Measurements from ENCODE around the gene NFAT5.
"Not testable (repeated sequence)": the region's sequence is repeated elsewhere in the genome, so short reads cannot be mapped to it uniquely, and the experiment has no call there.

NFAT5 gene

DNA sequence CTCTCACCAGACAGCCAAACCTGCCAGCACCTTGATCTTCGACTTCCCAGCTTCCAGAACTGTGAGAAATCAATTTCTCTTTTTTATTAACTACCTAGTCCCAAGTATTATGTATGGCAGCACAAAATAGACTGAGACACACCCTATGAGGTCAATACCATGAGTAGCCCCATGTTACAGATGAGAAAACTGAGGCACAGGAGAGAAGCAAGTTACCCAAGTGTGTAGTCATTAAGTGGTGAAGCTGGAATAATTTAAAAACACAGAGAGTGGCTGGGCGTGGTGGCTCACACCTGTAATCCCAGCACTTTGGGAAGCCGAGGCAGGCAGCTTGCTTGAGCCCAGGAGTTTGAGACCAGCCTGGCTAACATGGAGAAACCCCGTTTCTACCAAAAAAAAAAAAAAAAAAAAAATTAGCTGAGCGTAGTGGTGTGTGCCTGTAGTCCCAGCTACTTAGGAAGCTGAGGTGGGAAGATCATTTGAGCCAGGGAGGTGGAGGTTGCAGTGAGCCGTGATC is 155.7 kb downstream of the NFAT5 start:
- H3K4me3 ChIP-seq (ENCODE audit: low read length) = no peak overlapping the region
- DNase-seq (ENCODE audit: low read depth, low spot score) = no peak

DNA sequence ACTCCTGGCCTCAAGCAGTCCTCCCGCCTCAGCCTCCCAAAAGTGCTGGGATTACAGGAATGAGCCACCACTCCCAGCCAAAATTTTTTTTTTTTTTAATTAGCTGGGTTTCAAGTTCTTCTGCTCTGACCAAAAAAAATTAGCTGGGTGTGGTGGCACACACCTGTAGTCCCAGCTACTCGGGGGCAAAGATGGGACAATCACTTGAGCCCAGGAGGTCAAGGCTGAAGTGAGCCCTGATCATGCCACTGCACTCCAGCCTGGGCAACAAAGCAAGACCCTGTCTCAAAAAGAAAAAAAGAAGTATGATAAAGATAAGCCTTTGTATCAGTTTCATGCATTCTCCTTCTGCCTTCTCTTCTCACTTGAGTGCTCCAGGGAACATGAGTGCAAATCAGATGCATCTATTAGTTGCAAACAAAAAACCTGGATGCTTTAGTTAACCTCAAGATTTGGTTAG is 158.7 kb downstream of the NFAT5 start:
- no peak for DNase-seq (ENCODE audit: low read depth, low spot score)
- no peak overlapping the region for H3K4me3 ChIP-seq (ENCODE audit: low read length)

DNA sequence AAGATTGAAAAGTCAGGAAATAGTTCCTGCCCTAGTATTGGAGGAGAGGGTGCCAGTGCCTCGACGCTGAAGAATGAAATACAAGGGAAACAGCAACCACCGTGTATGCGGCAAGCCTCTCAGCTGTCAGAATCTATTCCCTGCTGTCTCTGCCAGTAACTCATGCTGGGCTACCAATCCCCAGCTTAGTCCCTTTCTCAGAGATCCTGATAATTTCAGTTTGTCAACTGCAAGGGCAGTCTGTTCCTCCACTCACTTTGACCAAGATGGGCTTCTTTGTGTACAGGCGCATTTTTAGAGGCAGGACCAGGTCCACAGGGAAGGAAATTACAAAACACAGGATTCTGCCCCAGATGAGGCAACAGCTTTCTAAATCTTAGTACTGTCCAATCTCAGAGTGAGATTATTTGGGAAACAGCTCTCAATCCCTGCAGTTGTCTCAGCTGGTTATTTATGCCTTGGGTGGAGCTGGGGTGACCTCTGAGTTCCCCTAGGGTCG is 159.3 kb downstream of the NFAT5 start:
- H3K4me3 ChIP-seq (ENCODE audit: low read length) = no peak overlapping the region

DNA sequence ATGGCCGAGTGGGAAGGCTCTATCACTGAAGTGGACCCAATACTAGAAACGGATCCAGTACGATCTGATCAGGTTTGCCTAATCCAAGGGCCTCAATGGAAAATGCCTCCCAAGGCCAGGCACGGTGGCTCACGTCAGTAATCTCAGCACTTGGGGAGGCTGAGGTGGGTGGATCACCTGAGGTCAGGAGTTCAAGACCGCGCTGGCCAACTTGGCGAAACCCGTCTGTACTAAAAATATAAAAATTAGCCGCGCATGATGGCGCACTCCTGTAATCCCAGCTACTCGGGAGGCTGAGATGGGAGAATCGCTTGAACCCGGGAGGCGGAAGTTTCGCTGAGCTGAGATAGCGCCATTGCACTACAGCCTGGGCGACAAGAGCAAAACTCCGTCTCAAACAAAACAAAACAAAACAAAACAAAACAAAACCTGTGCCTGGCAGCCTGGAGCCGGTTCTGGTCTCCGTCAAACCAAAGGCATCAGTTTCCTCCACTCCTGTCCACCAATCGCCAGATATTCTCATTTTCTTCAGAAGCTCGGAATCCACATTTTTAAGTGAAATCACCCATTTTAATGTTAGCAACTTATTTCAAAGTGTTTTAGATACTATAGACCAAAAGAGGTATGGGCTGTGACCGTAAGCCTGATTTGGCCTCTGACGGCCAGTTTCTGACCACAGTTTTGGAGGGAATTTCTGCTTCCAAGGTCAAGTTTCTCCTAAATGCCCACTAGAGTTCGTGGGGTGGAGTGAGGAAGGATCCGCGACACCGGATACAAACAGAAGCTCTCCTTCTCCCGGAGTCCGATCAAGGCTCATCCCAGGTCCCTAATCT is 159.9 kb downstream of the NFAT5 start:
- DNase-seq (ENCODE audit: low read depth, low spot score) = no peak
- peak overlapping the region; percentile 79 for H3K4me3 ChIP-seq (ENCODE audit: low read length)

More for the DNA sequence above, 159.3 kb downstream of the NFAT5 start:
- DNase-seq (ENCODE audit: low read depth, low spot score) = no peak

DNA sequence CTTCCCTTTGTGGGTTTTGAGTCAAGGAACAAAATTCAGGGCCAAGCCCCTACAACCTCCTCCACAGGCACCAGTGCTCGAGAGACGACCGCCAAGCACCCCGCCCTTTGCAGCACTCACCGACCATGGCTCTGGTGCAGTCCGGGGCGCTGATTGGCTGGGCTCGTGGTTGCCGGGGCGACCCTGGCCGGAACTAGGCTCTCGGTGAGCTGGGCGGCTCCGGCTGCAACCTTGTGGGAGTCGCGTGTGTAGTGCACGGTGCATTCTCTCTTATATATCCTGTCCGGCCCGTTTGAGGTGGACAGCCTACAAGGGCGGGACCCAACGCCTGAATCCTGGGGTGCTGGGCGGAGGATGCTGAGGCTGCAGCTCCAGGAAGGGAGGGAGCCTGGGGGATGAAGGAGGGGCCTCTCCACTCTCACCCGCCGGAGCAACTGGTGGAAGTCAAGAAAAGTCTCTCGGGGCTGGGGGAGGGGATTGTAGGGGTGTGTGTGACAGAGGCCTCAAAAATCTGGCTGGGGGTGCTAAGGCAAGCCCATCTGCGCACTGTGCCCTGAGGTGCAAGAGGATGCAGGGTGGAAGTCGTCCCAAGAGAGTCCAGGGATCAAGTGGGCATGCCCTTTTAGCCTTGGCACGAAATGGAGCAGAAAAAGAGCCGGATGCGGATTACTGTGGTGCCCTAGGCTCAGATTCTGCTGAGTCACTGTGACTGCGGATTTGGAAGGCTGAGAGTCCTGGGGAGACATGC is 160.7 kb downstream of the NFAT5 start, which contains the start of gene NQO1:
NQO1 (minus strand) TSS at position 248 of the 748 bp plus-strand sequence; CDS start at position 127, 121 bp downstream.
- DNase-seq (ENCODE audit: low read depth, low spot score) = peak; percentile 82
- H3K4me3 ChIP-seq (ENCODE audit: low read length) = peak within 1 kb of the TSS; percentile 79

DNA sequence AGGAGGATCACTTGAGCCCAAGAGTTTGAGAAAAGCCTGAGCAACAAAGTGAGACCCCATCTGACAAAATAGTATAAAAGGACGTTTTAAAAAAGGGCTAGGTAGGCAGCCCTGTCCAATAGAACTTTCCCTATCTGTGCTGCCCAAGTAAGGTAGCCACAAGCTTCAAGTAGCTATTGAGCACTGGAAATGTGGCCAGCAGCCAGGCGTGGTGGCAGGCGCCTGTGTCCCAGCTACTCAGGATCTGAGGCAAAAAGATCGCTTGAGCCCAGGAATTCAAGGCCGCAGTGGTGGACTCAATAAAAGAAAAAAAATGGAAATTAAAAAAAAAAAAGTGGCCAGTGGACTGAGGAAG is 162.1 kb downstream of the NFAT5 start:
- H3K4me3 ChIP-seq (ENCODE audit: low read length) = no peak overlapping the region
- no peak for DNase-seq (ENCODE audit: low read depth, low spot score)

DNA sequence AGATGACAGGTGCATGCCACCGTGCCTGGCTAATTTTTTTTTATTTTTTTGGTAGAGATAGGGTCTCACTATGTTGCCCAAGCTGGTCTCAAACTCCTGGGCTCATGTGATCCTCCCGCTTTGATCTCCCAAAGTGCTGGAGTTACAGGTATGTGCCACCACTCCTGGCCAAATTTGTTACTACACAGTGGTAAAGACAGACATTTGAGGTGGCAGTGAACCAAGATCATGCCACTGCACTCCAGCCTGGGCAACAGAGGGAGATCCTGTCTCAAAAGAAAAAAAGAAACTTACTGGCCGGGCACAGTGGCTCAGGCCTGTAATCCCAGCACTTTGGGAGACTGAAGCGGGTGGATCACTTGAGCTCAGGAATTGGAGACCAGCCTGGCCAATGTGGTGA is 163.3 kb downstream of the NFAT5 start:
- H3K4me3 ChIP-seq (ENCODE audit: low read length); DNase-seq (ENCODE audit: low read depth, low spot score): not testable (repeated sequence)

DNA sequence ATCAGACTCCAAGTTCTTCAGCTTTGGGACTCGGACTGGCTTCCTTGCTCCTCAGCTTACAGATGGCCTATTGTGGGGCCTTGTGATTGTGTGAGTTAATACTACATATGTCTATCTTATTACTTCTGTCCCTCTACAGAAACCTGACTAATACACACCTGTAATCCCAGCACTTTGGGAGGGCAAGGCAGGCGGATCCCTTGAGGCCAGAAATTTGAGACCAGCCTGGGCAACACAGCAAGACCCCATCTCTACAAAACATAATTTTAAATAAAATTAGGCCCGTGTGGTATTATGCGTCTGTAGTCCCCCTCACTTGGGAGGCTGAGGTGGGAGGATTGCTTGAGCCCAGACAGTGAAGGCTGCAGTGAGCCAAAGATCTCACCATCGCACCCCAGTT is 165.5 kb downstream of the NFAT5 start:
- H3K4me3 ChIP-seq (ENCODE audit: low read length); DNase-seq (ENCODE audit: low read depth, low spot score): not testable (repeated sequence)

DNA sequence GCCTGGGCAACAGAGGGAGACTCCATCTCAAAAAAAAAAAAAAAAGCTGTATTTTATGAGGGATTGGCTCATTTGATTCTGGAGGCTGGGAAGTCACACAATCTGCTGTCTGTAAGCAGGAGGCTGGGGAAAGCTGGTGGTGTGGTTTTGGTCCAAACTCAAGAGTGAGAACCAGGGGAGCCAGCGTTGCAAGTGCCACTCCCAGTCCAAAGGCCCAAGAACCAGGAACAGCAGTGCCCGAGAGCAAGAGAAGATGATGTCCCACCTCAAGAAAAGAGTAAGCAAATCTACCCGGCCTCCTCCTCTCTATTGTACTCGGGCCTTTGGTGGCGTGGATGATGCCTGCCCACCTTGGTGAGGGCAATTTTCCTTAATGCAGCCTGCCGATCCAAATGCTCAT is 166.3 kb downstream of the NFAT5 start:
- no peak for DNase-seq (ENCODE audit: low read depth, low spot score)
- no peak overlapping the region for H3K4me3 ChIP-seq (ENCODE audit: low read length)

DNA sequence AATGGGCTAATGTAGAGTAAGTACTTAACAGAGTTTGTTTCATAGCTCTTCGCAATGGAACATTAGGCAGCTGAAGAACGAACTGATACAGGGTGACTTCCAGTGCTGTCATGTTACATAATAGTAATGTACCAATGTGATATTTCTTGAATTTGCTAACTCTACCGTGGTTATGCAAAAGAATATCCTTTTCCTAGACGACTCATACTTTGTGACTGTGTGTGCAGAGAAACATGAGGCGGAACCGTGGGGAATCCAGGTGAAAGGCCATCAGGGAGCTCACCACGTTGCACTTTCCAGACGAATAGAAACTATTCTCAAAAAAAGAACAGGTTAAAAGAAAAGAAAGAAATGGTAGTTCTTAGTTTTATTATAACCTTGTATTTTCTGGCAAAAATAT is 175.8 kb downstream of the NFAT5 start:
- no peak for DNase-seq (ENCODE audit: low read depth, low spot score)
- H3K4me3 ChIP-seq (ENCODE audit: low read length) = no peak overlapping the region

DNA sequence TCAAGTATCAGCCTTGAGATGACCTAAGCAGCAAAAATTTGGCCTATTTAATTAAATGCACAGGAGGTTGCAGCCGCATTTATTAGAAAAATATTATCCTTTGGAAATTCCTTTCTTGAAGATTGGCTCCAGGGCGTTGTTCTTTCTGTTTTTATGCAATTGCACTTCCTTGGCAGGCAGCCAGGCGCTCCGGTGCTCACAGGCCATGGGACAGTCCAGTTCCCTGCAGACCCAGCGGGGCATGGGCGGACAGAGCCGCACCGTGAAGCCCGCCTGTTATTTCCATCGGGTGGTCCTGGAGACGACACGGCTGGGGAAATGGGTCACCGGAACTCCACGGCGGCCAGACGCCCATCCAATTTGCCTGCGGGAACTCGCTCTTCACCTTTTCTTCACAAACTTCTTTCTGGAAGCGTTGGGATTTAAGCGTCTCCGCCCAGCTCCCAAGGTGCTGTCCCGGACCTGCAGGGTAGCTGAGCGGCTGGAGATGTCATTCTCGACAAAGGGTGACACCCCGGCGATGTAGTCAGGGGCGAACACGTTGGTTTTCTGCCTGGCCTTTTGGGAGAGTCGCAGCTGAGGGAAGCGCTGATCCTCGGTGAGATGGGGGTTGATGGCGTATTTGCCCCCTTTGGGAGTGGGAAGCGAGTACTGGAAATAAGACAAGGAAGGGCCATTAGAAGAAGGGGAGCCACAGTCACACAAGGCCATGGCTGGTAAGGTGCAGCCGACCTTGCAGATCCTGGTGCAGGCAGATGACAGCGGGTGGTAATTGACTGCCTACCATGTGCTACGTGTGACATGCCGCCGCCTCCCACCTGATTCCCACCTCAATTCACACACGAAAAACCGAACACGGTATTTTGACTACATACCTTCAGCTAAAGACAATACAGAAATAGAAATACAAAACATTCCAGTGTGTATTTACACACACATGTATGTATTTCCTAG is 176.5 kb downstream of the NFAT5 start:
- H3K4me3 ChIP-seq (ENCODE audit: low read length) = no peak overlapping the region
- no peak for DNase-seq (ENCODE audit: low read depth, low spot score)

DNA sequence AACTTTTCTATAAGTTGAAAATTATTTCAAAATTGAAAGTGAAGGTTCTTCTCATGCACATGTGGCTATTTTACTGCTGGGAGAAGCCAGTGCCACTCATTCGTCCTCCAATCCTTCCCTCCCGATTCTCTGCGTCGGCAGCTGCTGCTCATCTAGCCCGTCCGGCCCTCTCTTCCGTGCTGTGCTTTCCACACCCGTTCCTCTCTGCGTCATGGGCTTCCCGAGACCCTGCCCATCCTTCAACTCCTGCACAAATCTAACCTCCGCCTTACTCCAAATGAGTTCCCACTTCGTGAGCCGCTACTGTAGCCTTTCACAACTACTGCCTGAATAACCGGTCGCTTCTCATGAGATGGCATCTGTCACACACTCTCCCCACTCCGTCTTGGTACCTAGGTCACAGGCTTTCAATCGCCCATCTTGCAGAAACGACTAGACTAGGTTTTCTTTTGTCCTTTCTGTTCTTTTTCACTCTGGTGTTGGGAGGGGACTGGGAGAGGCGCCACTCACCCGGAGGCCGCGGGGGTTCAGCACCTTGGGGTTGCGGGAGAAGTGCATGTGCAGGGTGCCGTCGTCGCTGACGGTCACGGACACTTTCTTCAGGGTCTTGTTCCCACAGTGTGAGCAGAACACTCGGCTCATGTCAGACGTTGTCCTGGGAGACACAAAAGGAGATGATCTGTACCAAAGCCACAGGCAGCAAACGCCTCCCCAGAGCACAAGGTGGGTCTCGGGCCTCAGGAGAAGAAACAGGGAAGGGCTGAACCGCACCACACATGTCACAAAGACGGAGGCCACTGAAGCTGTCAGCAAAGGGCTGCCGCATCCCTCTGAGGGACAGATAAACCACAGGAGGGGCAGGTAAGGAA is 178.8 kb downstream of the NFAT5 start:
- DNase-seq (ENCODE audit: low read depth, low spot score) = no peak
- H3K4me3 ChIP-seq (ENCODE audit: low read length) = no peak overlapping the region

DNA sequence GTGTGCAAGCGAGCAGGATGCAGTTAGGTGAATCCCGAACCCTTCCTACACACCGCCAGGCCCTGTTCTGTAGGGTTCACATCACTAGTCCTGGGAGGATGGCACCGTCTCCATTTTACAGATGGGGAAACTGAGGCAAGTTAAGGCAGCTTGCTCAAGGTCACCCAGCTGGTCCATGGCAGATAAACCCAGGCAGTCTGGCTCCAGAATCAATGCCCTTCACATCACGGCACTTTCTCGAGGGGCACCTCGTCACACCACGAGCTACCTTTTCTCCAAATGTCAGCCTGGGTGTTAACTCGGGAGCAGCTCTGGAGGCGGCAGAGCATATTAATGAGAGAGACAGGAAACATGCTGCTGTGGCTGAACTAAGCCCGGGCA is 179.5 kb downstream of the NFAT5 start:
- DNase-seq (ENCODE audit: low read depth, low spot score) = no peak
- H3K4me3 ChIP-seq (ENCODE audit: low read length) = no peak overlapping the region

DNA sequence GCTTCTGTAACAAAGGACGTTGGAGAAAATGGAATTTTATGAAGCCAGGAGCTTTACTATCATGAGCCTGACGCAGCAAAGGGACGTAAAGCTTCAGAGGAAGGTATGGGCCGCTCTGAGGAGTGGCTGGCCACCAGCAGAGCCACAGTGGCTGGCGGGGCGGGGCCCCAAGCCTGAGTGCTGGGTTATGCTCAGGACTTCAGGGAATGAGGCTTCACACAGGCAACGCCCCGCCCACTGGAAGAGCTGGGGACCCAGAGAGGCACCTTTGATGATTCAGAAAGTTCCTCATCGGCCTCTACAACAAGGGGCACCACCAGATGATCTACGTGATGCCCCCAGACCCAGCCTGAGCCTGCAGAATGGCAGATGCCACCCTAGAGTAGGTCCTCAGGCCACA is 180.2 kb downstream of the NFAT5 start:
- no peak for DNase-seq (ENCODE audit: low read depth, low spot score)

DNA sequence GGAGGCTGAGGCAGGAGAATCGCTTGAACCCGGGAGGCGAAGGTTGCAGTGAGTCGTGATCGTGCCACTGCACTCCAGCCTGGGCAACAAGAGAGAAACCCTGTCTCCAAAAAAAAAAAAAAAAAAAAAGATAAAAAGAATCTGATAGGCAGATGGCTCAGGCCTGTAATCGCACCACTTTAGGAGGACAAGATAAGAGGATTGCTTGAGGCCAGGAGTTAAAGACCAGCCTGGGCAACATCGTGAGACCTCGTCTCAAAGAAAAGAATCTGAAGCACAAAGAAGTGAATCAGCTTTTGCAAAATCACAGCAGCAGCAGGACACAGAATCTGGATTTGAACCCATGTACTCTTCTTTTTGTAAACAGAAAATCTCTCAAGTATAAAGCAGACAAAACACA is 181.3 kb downstream of the NFAT5 start:
- no peak overlapping the region for H3K4me3 ChIP-seq (ENCODE audit: low read length)
- no peak for DNase-seq (ENCODE audit: low read depth, low spot score)

More for the DNA sequence above, 180.2 kb downstream of the NFAT5 start:
- no peak overlapping the region for H3K4me3 ChIP-seq (ENCODE audit: low read length)

DNA sequence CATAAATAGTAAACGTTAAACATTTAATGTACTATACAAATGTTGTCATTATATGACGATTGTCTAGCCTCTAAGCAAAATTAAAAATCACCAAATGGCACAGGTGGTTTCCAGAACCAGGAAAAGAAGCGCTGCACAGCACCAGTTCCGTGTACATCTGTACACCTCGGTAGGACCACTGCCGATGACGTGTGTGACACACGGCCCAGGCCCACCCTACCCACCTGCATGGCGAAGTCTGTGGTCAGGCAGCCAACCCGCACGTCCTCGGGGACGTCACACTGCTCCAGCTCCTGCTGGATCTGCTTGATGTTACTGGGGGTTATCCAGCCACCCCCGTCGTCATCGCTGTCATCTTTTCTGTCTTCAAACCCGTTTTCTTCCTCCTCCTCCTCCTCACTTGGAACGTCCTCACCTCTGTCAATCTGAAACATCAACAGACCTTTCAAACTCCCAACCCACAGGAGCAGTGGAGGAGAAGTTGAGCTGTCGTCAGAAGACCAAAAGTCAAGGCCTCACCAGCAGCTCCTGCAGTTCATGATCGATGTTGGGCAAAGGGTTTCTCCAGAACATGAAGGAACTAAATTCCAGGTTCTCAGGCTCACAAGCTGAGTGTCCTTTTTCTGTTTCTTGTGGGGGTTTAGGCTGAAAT is 183.1 kb downstream of the NFAT5 start:
- no peak for DNase-seq (ENCODE audit: low read depth, low spot score)
- H3K4me3 ChIP-seq (ENCODE audit: low read length) = no peak overlapping the region

DNA sequence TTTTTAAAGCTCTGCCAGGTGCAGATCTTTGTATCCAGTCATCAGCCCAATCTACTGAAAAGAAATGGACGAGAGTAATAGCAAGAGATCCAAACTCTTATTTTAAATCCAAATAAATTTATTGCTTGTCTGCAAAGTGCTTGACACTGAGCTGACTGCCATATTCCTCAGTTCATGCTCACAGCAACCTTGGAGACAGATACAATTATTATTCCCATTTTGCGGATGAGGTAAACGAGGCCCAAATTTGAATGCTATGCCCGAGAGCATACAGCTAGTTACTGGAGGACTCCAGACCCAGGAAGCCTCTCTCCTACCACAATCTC is 188.3 kb downstream of the NFAT5 start:
- peak overlapping the region; percentile 99 for H3K4me3 ChIP-seq (ENCODE audit: low read length)
- no peak for DNase-seq (ENCODE audit: low read depth, low spot score)

Measured in Jurkat, Clone E6-1 (cell line).